ENCODE data around the gene NDUFAF2. TPM values are rescaled to one million over a fixed set of nuclear protein-coding genes. Genes with fewer than 3 reads are reported as not detected.
"Not testable (repeated sequence)": the region's sequence is repeated elsewhere in the genome, so short reads cannot be mapped to it uniquely, and the experiment has no call there.

The NDUFAF2 gene
- total and polyA plus RNA-seq, 2 experiments from 2014 or later = 32.5 to 47.6 TPM

- H3K79me2 ChIP-seq; H4K20me1 ChIP-seq (ENCODE audit: insufficient read depth, poor library complexity, severe bottlenecking); H3K36me3 ChIP-seq (replicated peaks; ENCODE audit: insufficient read depth, low read depth); H2AFZ ChIP-seq; H3K4me1 ChIP-seq (ENCODE audit: insufficient read depth); H3K4me3 ChIP-seq; H3K9me3 ChIP-seq (ENCODE audit: low read depth); H3K27ac ChIP-seq; DNase-seq (ENCODE audit: low spot score); H3K27me3 ChIP-seq; H3K4me2 ChIP-seq; H3K9me2 ChIP-seq (replicated peaks; ENCODE audit: insufficient read depth): not testable (repeated sequence)
- WGBS (ENCODE audit: low lambda C conversion rate, missing lambda C conversion rate) = 79% methylated on average over 2 of the region's 2 CpGs
Observed at GRCh38 chr5:61187826-61188225, 242.8 kb downstream of the NDUFAF2 start.

DNA sequence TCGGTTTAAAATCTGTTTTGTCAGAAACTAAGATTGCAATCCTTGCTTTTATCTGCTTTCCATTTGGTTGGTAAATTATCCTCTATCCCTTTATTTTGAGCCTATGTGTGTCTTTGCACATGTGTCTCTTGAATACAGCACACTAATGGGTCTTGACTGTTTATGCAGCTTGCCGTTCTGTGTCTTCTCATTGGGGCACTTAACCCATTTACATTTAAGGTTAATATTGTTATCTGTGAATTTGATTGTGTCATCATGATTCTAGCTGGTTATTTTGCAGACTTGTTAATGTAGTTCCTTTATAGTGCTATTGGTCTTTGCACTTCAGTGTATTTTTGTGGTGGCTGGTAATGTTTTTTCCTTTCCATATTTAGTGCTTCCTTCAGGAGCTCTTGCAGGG is 253.6 kb downstream of the NDUFAF2 start:
- WGBS (ENCODE audit: low lambda C conversion rate, missing lambda C conversion rate) = 91% methylated on average over 2 of the region's 2 CpGs
- Histone ChIP-seq H3K4me2 (no peak overlapping the region), H4K20me1 (ENCODE audit: insufficient read depth, poor library complexity, severe bottlenecking) (no peaks in the 10 kb centered on the region), H3K79me2 (no peaks in the 10 kb centered on the region), H2AFZ (no peak overlapping the region), H3K4me1 (ENCODE audit: insufficient read depth) (no peaks in the 10 kb centered on the region), H3K27ac (no peak overlapping the region), H3K36me3 (replicated peaks; ENCODE audit: insufficient read depth, low read depth) (no peaks in the 10 kb centered on the region), H3K27me3 (no peaks in the 10 kb centered on the region), H3K9me3 (ENCODE audit: low read depth) (no peaks in the 10 kb centered on the region), H3K9me2 (replicated peaks; ENCODE audit: insufficient read depth) (no peaks in the 10 kb centered on the region), H3K4me3 (no peak overlapping the region)
- no peak for DNase-seq (ENCODE audit: low spot score)
- no peak for TF ChIP-seq CTCF (IDR thresholded peaks at IDR 0.05; ENCODE audit: poor library complexity)
- no peak for TF ChIP-seq EZH2 (IDR thresholded peaks at IDR 0.05; ENCODE audit: borderline replicate concordance)
- TF ChIP-seq EZH2phosphoT487 (IDR thresholded peaks at IDR 0.05; ENCODE audit: low read depth, severe bottlenecking, unreplicated experiment) = no peak

DNA sequence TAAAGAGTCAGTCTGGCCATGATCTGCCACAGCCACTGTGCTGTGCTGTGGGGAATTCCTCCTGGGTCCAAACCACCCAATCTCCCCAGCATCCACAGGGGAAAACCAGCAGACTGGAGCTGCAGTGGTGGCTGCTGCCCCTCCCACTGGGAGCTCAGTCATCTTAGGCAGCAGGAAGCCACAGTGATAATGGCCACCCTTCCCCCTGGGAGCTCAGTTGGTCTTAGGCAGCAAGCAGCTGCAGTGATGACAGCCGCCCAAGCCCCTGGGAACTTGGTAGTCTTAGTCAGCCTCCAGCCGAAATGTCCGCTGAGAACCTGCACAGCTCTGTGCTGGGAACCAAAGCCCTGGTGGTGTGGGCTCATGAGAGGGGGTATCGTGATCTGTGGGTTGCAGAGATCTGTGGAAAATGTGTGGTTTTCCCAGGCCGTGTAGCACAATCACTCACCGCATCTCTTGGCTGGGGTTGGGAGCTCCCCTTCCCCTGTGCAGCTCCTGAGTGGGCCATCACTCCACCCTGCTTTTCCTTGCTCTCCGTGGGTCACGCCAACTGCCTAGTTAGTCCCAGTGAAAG is 255.7 kb downstream of the NDUFAF2 start:
- WGBS (ENCODE audit: low lambda C conversion rate, missing lambda C conversion rate) = 86% methylated on average over 8 of the region's 8 CpGs

DNA sequence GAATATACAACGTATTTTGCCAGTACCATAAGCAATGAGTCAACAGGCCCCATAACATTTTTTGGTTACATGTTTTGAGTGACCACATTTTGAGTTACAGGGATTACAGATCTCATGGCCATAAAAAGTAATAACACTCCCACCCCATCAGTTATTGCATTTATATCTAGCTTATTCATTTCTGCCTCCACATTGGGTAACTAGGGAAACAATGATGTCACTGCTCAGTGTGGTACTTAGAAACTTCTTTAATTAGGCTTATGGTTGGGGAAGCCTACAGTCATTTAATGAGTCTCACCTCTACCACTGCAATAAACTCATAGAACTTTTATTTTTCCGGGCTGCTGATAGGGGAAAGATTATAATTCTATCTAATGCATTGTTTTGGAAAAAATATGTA is 257.2 kb downstream of the NDUFAF2 start:
- H3K9me3 ChIP-seq (ENCODE audit: low read depth) = no peaks in the 10 kb centered on the region
- TF ChIP-seq CTCF (IDR thresholded peaks at IDR 0.05; ENCODE audit: poor library complexity) = no peak
- no peak for TF ChIP-seq EZH2phosphoT487 (IDR thresholded peaks at IDR 0.05; ENCODE audit: low read depth, severe bottlenecking, unreplicated experiment)
- no peak for TF ChIP-seq EZH2 (IDR thresholded peaks at IDR 0.05; ENCODE audit: borderline replicate concordance)
- H3K4me1 ChIP-seq (ENCODE audit: insufficient read depth) = no peaks in the 10 kb centered on the region
- no peaks in the 10 kb centered on the region for H3K27me3 ChIP-seq
- no peaks in the 10 kb centered on the region for H3K79me2 ChIP-seq
- no peak overlapping the region for H2AFZ ChIP-seq
- H3K9me2 ChIP-seq (replicated peaks; ENCODE audit: insufficient read depth) = no peaks in the 10 kb centered on the region
- DNase-seq (ENCODE audit: low spot score) = no peak
- H3K4me2 ChIP-seq = no peak overlapping the region
- H3K4me3 ChIP-seq = no peak overlapping the region
- H3K27ac ChIP-seq = no peak overlapping the region
- H3K36me3 ChIP-seq (replicated peaks; ENCODE audit: insufficient read depth, low read depth) = no peaks in the 10 kb centered on the region
- H4K20me1 ChIP-seq (ENCODE audit: insufficient read depth, poor library complexity, severe bottlenecking) = no peaks in the 10 kb centered on the region
- WGBS (ENCODE audit: low lambda C conversion rate, missing lambda C conversion rate) = 92% methylated on average over 2 of the region's 2 CpGs

More for the DNA sequence above, 255.7 kb downstream of the NDUFAF2 start:
- Histone ChIP-seq H2AFZ (no peak overlapping the region), H3K9me2 (replicated peaks; ENCODE audit: insufficient read depth) (no peaks in the 10 kb centered on the region), H3K36me3 (replicated peaks; ENCODE audit: insufficient read depth, low read depth) (no peaks in the 10 kb centered on the region), H3K4me2 (no peak overlapping the region), H3K27ac (no peak overlapping the region), H3K27me3 (no peaks in the 10 kb centered on the region), H3K9me3 (ENCODE audit: low read depth) (no peaks in the 10 kb centered on the region), H3K4me3 (no peak overlapping the region), H3K4me1 (ENCODE audit: insufficient read depth) (no peaks in the 10 kb centered on the region), H3K79me2 (no peaks in the 10 kb centered on the region), H4K20me1 (ENCODE audit: insufficient read depth, poor library complexity, severe bottlenecking) (no peaks in the 10 kb centered on the region)
- no peak for DNase-seq (ENCODE audit: low spot score)
- TF ChIP-seq EZH2 (IDR thresholded peaks at IDR 0.05; ENCODE audit: borderline replicate concordance) (no peak), EZH2phosphoT487 (IDR thresholded peaks at IDR 0.05; ENCODE audit: low read depth, severe bottlenecking, unreplicated experiment) (no peak), CTCF (IDR thresholded peaks at IDR 0.05; ENCODE audit: poor library complexity) (no peak)

Other genes with a start within 250 kb of the NDUFAF2 start
- 27.5 and 37.3 TPM in 2 replicates for gene DEPDC1B, start 245.0 kb upstream of the NDUFAF2 start, total RNA-seq
- 9.0 and 10.7 TPM in 2 replicates for gene DEPDC1B, start 245.0 kb upstream of the NDUFAF2 start, polyA plus RNA-seq
- gene ELOVL7, start 100.9 kb upstream of the NDUFAF2 start, total RNA-seq = 33.0 and 41.8 TPM in 2 replicates
- 9.9 and 15.2 TPM in 2 replicates for gene ELOVL7, start 100.9 kb upstream of the NDUFAF2 start, polyA plus RNA-seq
- gene ERCC8, start 135 bp upstream of the NDUFAF2 start, total RNA-seq = 13.2 and 16.8 TPM in 2 replicates
- gene ERCC8, start 135 bp upstream of the NDUFAF2 start, polyA plus RNA-seq = 4.2 and 6.4 TPM in 2 replicates
- gene SMIM15, start 217.3 kb downstream of the NDUFAF2 start, total RNA-seq = 50.4 and 55.0 TPM in 2 replicates
- 50.4 and 65.8 TPM in 2 replicates for gene SMIM15, start 217.3 kb downstream of the NDUFAF2 start, polyA plus RNA-seq